ENCODE data around the gene TMC4.
A peak's percentile ranks its signal among the peaks of the same experiment; 100 is the strongest.

DNA sequence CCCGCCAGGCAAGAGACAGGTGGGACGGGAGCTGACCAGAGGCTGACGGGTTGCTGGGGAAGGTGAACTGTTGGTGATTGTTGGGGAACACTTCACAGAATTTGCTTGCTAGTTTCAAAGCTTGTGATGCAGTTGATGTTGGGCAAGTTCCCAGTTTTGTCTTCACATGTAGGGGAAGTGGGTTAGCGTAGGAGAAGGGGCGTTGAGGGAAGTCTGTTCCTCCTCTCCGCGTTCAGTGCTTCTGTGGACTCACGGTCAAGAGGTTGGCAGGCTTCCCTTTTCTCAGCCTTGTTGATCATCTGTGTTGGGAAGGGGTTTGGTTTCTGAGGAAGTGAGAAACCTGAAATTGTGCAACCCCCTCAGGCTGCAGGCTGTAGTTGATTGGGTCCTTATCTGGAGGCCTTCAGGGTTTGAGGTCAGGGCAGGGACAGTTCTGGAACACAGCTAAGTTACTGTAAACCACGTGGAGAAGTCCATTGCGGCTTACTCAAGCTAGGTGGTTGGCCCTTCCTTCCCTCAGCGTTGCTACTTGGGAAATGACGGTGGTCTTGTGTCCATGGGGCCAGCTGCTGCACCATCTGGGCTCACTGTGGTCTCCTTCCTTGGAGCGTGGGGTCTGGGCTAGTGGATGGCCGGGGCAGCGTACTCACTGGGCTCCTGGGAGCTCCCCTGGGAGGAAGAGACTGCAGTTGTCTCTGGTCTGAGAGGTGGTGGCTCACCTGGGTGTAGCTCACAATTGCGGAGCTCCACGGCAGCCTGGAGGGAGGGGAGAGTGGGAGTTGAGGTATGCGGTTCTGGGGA, 35.2 kb upstream of the TMC4 start:
- TF ChIP-seq CTCF (IDR thresholded peaks at IDR 0.05) (no peak), EP300 (IDR thresholded peaks at IDR 0.05; ENCODE audit: low read depth) (peak; percentile 81), POLR2A (IDR thresholded peaks at IDR 0.05) (peak; percentile 44)
